Bladder microvascular endothelial cell (primary cell): ENCODE results near the gene VEGFC. TPM values are rescaled to one million over a fixed set of nuclear protein-coding genes. Genes with fewer than 3 reads are reported as not detected.

Experiments
- total RNA-seq: library from RNA; depleted of rRNA; stranded (reverse); fragments of >200 nt; gene quantifications from 2 replicates; pipeline ENCODE4 v1.2.3, GENCODE V29; 2014

VEGFC gene
- 4.5 and 8.3 TPM in 2 replicates for total RNA-seq

DNA sequence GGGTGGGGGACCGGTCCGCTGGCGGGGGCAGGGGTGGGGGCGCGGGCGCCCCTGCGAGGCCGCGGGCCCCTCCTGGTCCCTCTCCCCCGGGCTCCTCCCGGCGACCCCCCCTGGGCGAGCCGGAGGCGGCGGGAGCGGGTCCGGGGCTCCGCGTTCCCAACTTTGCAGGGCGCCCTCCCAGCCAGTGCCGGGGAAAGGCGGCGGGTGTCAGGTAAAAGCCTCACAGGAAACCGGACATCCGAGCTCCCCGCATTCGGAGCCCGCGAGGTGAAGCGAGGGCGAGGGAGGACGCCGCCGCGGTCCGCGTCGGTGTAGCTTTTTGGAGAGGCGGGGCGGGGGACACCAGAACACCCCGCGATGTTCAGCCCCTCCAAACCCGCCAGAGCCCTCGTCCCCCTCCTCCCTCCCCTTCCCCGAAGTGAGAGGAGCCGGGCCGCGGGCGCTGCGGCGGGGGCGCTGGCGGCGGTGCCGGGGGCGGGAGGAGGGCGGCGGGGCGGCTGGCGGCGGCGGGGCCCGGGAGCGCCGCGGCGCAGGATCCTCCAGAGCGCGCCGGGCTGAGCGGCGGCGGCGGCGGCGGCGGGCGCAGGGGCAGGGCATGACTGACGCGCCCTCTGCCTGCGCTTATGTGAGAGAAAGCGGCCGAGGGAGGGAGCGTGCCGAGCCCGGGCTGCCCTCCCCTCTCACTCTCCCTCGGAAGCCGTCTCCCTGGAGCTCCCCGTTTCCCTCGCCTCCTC is at the start of gene VEGFC:
VEGFC (minus strand) TSS at position 597 of the 734 bp plus-strand sequence. CDS start 611 bp downstream, outside the sequence.

